ENCODE results near the gene GOLGA8B.

The GOLGA8B gene

GRCh38 chr15:34607832-34608231 lies 24.4 kb upstream of the GOLGA8B start:
- Histone ChIP-seq H3K9me3 (ENCODE audit: insufficient read depth, low read length) (no peaks in the 10 kb centered on the region), H3K9ac (ENCODE audit: low read length) (no peak overlapping the region), H3K79me2 (ENCODE audit: insufficient read depth, low read length) (no peaks in the 10 kb centered on the region), H3K27ac (ENCODE audit: low read depth, low read length) (no peak overlapping the region), H3K36me3 (ENCODE audit: low read length) (no peaks in the 10 kb centered on the region), H3K4me2 (ENCODE audit: low read depth, low read length, poor library complexity, severe bottlenecking) (no peak overlapping the region), H4K20me1 (ENCODE audit: low read depth, low read length) (0 out of 2 replicates have a peak, but pooled peaks cover 3% of the 10 kb centered on the region), H3K27me3 (ENCODE audit: low read length) (no peaks in the 10 kb centered on the region), H3K4me3 (ENCODE audit: insufficient read depth, low read length, poor library complexity, severe bottlenecking) (no peak overlapping the region), H2AFZ (ENCODE audit: low read depth, low read length, severe bottlenecking) (no peak overlapping the region), H3K9me2 (replicated peaks; ENCODE audit: insufficient read depth, low read length) (no peaks in the 10 kb centered on the region), H3F3A (ENCODE audit: insufficient read depth) (no peaks in the 10 kb centered on the region)
- TF ChIP-seq CTCF (IDR thresholded peaks at IDR 0.05; ENCODE audit: insufficient read depth, low read length, poor library complexity, severe bottlenecking), result no peak
- TF ChIP-seq EZH2phosphoT487 (conservative IDR thresholded peaks at IDR 0.05; ENCODE audit: low read length), result no peak

GRCh38 chr15:34606545-34606944 lies 23.1 kb upstream of the GOLGA8B start:
- H3K4me2 ChIP-seq (ENCODE audit: low read depth, low read length, poor library complexity, severe bottlenecking), result no peak overlapping the region
- no peak overlapping the region for H3K27ac ChIP-seq (ENCODE audit: low read depth, low read length)
- H3K9me3 ChIP-seq (ENCODE audit: insufficient read depth, low read length), result no peaks in the 10 kb centered on the region
- no peak overlapping the region for H3K9ac ChIP-seq (ENCODE audit: low read length)
- no peaks in the 10 kb centered on the region for H3K36me3 ChIP-seq (ENCODE audit: low read length)
- 0 out of 2 replicates have a peak, but pooled peaks cover 3% of the 10 kb centered on the region for H4K20me1 ChIP-seq (ENCODE audit: low read depth, low read length)
- no peak for TF ChIP-seq CTCF (IDR thresholded peaks at IDR 0.05; ENCODE audit: insufficient read depth, low read length, poor library complexity, severe bottlenecking)
- no peak for TF ChIP-seq EZH2phosphoT487 (conservative IDR thresholded peaks at IDR 0.05; ENCODE audit: low read length)
- H3K9me2 ChIP-seq (replicated peaks; ENCODE audit: insufficient read depth, low read length), result no peaks in the 10 kb centered on the region
- H3K4me3 ChIP-seq (ENCODE audit: insufficient read depth, low read length, poor library complexity, severe bottlenecking), result no peak overlapping the region
- H3K79me2 ChIP-seq (ENCODE audit: insufficient read depth, low read length), result no peaks in the 10 kb centered on the region
- no peaks in the 10 kb centered on the region for H3K27me3 ChIP-seq (ENCODE audit: low read length)
- no peak overlapping the region for H2AFZ ChIP-seq (ENCODE audit: low read depth, low read length, severe bottlenecking)
- no peaks in the 10 kb centered on the region for H3F3A ChIP-seq (ENCODE audit: insufficient read depth)

DNA sequence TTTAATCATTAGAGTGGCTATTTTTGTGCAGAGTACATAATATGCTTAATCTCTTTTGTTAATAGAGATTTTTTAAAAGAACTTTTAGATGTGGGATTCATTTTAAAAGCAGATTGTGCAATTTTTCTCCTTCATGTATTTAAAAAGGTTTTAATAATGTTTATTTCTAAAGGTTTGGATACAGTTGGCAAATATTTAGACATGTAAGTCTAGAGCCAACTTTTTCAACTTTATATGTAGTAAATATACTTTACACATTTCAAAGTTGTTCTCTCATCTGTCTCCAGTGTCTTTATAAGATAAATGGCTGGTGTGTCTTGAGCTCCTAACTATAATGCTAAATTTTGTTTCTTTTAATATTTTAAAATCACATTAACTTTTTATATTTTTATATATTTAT lies 22.7 kb upstream of the GOLGA8B start:
- H3F3A ChIP-seq (ENCODE audit: insufficient read depth), result no peaks in the 10 kb centered on the region
- no peak overlapping the region for H3K4me2 ChIP-seq (ENCODE audit: low read depth, low read length, poor library complexity, severe bottlenecking)
- no peaks in the 10 kb centered on the region for H3K9me3 ChIP-seq (ENCODE audit: insufficient read depth, low read length)
- TF ChIP-seq EZH2phosphoT487 (conservative IDR thresholded peaks at IDR 0.05; ENCODE audit: low read length) (no peak), CTCF (IDR thresholded peaks at IDR 0.05; ENCODE audit: insufficient read depth, low read length, poor library complexity, severe bottlenecking) (no peak)
- no peak overlapping the region for H2AFZ ChIP-seq (ENCODE audit: low read depth, low read length, severe bottlenecking)
- H3K4me3 ChIP-seq (ENCODE audit: insufficient read depth, low read length, poor library complexity, severe bottlenecking), result no peak overlapping the region
- H3K9ac ChIP-seq (ENCODE audit: low read length), result no peak overlapping the region
- H3K27ac ChIP-seq (ENCODE audit: low read depth, low read length), result no peak overlapping the region
- no peaks in the 10 kb centered on the region for H3K27me3 ChIP-seq (ENCODE audit: low read length)
- no peaks in the 10 kb centered on the region for H3K9me2 ChIP-seq (replicated peaks; ENCODE audit: insufficient read depth, low read length)
- no peaks in the 10 kb centered on the region for H3K79me2 ChIP-seq (ENCODE audit: insufficient read depth, low read length)
- H4K20me1 ChIP-seq (ENCODE audit: low read depth, low read length), result 0 out of 2 replicates have a peak, but pooled peaks cover 3% of the 10 kb centered on the region
- H3K36me3 ChIP-seq (ENCODE audit: low read length), result no peaks in the 10 kb centered on the region
